ENCODE data around the gene CTXND1. TPM values are rescaled to one million over a fixed set of nuclear protein-coding genes. Genes with fewer than 3 reads are reported as not detected.
"Not testable (repeated sequence)": the region's sequence is repeated elsewhere in the genome, so short reads cannot be mapped to it uniquely, and the experiment has no call there.

Gene CTXND1
- total RNA-seq, 1 donor from 2014 or later: 0.04 TPM

DNA sequence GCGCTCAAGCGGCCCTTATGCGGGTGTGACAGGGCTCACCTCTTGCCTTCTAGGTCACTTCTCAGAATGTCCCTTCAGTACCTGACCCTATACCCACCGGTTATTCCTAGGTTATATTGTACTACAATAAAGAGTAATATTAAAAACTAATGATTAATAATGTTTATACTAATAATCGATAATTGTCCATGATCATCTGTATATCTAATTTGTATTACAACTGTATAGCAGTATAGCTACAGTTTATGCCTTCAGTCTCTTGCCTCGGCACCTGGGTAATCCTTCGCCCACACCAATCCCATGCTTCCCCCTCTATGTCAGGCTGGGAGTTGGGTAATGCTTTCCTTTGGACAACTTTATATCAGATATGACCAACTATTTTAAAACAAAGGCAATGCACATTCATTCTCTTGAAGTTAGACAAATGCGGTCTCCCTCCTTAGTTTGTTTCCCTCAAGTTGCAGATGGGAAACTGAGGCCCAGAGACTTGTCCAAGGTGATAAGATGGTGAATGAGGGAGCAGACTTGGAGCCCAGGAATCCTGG is 95.8 kb downstream of the CTXND1 start:
- no peak for ATAC-seq

DNA sequence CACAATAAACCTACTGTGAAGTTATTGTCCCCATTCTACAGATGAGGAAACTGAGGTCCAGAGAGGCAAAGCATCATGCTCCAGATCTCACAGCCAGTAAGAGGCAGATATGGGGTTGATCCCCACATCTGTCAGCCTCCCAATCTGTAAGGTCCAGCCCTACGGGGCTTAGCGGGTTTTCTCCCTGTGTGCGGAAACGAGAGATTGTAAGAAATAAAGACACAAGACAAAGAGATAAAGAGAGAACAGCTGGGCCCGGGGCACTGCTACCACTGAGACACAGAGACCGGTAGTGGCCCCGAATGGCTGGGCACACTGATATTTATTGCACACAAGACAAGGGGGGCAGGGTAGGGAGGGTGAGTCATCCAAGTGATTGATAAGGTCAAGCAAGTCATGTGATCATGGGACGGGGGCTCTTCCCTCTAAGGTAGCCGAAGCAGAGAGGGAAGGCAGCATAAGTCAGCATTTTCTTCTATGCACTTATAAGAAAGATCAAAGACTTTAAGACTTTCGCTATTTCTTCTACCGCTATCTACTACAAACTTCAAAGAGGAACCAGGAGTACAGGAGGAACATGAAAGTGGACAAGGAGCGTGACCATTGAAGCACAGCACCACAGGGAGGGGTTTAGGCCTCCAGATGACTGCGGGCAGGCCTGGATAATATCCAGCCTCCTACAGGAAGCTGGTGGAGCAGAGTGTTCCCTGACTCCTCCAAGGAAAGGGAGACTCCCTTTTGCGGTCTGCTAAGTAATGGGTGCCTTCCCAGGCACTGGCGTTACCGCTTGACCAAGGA is 96.4 kb downstream of the CTXND1 start:
- not testable (repeated sequence) for ATAC-seq

DNA sequence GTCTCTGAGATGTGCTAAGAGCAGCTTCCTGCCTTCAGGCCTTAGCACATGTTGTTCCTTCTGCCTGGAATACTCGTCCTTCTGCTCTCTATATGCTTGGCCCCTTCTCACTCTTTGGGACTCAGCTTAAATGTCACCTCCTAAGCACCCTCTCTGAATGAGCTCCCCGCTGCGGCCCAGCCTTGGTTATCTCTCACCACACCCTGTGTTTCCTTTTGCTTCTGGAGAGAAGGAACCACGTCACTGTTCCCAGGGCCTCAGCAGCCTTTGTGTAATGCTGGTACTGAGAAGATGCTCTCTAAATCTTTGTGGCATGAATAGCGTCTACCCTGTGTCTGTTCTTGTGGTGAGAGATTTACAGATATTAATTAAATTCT is 97.0 kb downstream of the CTXND1 start:
- no peak for ATAC-seq

DNA sequence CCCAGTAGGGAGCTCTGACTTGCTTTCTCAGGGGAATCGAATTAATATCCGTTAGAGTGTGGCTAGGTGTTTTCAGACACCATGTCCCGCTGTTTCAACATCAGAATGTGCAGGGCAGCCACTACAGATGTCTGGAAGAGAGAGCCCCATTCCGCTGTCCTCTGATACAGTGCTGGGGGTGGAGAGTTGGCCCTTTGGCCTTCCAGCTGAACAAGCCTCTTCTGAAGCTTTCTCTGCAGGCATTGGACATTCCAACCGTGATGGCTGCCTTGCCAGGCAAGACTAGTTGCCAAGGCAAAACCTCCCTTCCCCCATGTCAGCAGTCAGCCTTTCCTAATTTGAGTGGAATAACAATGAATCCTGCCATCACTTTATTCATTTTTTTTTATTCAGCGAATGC is 97.7 kb downstream of the CTXND1 start:
- ATAC-seq: no peak

DNA sequence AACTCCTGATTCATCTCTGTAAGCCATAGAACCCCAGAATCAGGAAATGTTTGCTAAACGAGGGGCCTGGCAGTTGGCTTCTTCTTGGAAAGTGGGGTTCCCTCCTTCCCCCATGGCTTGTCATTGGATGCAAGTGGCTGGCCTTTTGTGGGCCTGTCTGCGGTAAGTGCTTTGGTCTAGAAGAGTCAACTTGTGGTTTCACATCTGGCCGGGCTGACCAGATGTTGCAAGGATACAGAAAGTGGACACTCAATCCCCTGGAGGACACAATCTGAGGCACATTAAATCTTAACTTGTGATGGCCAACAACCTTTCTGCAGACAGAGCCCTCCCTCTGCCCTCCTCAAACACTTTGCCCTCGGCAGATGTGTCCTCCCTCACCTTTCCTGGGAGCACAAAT is 98.1 kb downstream of the CTXND1 start:
- no peak for ATAC-seq

DNA sequence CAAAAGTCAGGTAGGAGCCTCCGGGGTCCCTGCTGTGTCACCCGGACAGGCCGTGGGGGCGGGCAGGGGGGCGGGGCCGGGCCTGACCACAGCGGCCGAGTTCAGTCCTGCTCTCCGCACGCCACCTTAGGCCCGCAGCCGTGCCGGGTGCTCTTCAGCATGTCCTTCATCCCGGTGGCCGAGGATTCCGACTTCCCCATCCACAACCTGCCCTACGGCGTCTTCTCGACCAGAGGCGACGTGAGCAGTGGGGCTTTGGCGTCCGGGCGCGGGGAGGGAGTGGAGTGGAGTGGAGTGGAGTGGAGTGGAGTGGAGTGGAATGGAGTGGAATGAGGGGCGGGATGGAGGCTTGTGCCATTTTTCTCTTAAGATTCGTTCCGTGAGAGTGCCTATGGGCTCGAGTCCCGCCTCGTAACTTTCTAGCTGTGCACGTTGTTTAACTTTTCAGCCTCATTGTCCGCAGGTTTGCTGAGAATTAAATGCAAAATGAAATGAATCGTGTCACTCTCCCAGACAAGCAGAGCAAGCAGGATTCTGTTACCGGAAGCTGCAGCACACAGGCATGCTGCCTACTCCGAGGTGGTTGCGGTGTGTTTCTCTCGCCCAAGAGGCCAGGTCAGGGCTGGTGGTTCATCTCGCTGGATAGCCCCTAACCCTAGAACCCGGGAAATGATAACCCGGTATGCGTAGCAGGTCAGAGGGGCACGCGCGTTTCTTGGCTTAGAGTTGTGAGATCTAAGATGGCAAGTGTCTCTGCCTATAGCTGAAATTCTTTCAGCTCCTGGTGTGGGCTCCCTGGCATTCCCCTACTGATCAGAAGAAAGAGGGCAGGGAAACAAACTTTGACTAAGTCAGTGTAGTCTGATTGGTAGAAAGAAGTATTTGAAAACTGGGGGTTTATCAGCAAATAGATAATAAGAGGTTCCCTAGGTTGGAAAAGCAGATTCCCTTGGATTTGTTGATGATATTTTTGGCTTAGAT is 98.8 kb downstream of the CTXND1 start, which contains the start of gene FAH:
Gene FAH (plus strand): TSS at position 104 of the 981 bp plus-strand sequence. CDS start 56 bp downstream, at position 160.
- ATAC-seq: peak; percentile 66

DNA sequence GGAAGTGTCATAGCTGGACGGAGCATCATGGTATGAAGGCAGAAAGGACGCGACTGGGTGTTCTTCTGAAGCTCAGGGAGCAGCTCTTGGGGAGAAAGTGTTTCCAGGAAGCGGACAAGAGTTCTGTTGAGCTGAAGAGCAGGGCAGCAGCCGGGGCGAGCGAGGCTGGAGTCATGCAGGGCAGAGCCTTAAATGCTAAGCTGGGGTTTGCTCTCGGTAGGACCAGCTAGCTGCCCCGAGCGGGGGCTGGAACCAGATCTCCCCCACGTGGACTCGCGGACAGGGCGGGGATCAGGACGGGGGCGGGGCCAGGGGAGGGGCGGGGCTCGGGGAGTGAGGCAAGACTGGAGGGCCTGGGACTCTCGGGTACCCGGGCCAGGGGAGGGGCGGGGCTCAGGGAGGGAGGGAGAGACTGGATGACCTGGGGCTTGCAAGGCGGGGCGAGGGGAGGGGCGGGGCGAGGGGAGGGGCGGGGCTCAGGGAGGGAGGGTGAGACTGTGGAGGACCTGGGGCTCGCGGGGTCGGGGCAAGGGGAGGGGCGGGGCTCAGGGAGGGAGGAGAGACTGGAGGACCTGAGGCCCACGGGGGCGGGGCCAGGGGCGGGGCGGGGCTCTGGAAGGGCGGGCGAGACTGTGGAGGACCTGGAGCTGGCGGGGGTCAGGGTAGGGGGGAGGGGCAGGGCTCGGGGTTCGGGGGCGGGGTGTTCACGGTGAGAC is 99.7 kb downstream of the CTXND1 start:
- peak; percentile 92 for ATAC-seq

DNA sequence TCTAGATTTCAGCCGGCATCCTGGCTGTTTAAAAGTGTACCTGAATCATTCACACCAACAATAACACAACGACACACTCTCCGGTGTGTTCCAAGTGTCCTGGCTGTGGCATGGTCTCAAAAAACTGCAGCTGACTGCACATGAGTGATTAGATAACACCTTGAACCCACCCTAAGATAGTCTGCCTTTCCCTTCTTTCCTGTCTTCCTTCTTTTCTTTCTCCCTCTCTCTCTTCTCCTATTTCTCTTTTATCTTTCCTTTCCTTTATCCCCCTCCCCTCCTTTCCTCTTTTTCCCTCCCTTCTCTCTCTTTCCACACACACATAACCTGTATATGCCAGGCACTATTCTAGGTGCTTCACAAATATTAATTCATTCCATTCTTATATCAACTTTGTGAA is 100.4 kb downstream of the CTXND1 start:
- no peak for ATAC-seq

DNA sequence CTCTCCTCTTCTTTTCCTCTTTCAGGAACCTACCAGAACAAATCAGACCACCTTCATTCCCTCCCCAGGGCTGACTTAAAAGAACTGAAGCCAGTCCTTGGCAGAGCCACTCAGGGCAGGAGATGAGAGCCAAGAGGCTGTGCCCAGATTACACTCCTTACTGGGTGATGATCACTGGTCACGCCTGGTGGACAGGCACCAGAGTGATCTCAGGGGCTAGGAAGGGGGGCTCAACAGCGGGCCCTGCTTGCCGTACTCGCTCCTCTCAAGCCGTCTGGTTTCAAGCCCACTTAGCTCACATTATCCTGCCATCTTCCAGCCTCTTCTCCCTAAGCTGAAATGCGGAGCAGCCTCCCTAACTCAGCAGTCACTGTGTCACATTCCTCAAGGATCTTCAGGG is 100.9 kb downstream of the CTXND1 start:
- no peak for ATAC-seq

Other genes with a start within 250 kb of the CTXND1 start
- gene ZFAND6, start 192.5 kb downstream of the CTXND1 start, total RNA-seq: 42.8 TPM
- 14.6 TPM for gene FAH, start 99.2 kb downstream of the CTXND1 start, total RNA-seq
- gene ARNT2, start 152.2 kb upstream of the CTXND1 start, total RNA-seq: 0.64 TPM

Data from esophagus mucosa (tissue), 1 donor.